Measurements from ENCODE around the gene NBAS. TPM values are rescaled to one million over a fixed set of nuclear protein-coding genes. Genes with fewer than 3 reads are reported as not detected.

NBAS gene
- total and polyA plus RNA-seq, 10 of the 15 experiments (the other 5 are each of a cell fraction or from before 2014, with no cell fraction given), result 4.3 to 32.7 (median 20.8) TPM

DNA sequence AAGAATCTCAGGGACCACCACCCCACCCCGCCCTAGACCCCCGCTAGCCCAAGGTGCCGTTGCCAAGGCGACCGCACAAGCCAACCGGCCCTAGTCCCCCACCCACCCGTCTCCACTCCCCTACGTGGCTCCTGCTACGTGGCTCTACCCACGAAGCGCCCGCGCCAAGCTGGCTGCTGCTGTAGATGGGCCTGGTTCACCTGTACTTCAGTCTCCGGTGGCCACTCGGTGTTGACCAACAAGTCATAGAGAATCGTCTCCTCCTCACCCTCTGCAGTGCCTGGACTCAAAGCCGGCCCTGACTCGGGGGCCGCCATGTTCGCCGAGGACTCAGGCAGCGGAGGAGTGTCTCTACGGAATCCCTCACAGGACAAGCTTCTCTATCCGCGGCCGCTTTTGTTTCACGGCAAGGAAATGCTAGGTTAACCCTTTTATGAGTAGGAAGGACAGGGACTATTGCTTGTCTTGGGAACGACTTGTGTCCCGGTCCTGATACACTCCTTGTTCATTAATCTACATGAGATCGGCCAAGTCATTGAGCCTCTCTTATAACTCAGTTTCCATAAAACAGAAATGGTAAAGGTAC is at the start of gene NBAS (continued):
- TF ChIP-seq SREBF2 (IDR thresholded peaks at IDR 0.05; ENCODE audit: low read length), result no peak
- no peak for TF ChIP-seq SMAD5 (IDR thresholded peaks at IDR 0.05; ENCODE audit: low read depth)
- TF ChIP-seq HDAC6 (IDR thresholded peaks at IDR 0.05; ENCODE audit: unreplicated experiment), result no peak
- no peak for TF ChIP-seq CBX3 (IDR thresholded peaks at IDR 0.05; ENCODE audit: borderline replicate concordance, low read depth)

DNA sequence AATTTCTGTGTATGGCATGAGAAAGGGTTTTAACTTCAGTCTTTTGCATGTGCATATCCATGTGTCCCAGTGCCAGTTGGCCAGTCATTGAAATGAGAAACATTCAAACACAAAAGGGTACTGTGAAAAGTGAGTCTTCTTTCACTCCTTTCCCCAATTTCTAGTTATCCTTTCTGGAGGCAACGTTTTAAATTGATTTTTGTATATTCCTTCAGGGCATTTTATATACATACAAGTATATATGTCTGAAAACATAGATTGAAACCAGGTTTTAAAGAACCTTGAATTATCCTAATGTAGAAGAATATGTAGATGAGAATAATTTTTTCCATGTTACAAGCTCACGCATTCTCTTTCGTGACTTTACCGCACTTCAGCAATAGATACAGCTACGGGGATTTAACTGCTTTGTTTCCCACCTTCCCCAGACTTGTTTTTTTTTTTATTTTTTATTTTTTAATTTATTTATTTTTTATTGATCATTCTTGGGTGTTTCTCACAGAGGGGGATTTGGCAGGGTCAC is 49.4 kb upstream of the NBAS start:
- Histone ChIP-seq H3K27ac (ENCODE audit: control insufficient read depth, insufficient read depth) (no peak overlapping the region), H2AFZ (ENCODE audit: control insufficient read depth, low read depth, low read length) (no peak overlapping the region), H3K36me3 (ENCODE audit: control insufficient read depth in 2 of 2, insufficient read depth in 2 of 2, low read length in 1 of 2) (peaks cover 4 to 7% of the 10 kb centered on the region in 2 experiments), H3K4me3 (no peak overlapping the region), H4K20me1 (ENCODE audit: control insufficient read depth, insufficient read depth) (no peaks in the 10 kb centered on the region), H3K9ac (ENCODE audit: control insufficient read depth, insufficient read depth, low read length) (no peak overlapping the region), H3K27me3 (replicated peaks in 1 of 2; ENCODE audit: control insufficient read depth in 2 of 2, insufficient read depth in 2 of 2, low read length in 1 of 2) (no peaks in the 10 kb centered on the region), H3K4me1 (ENCODE audit: control insufficient read depth, insufficient read depth, low read length) (no peaks in the 10 kb centered on the region), H3K4me2 (ENCODE audit: control insufficient read depth, insufficient read depth) (no peak overlapping the region), H3K9me3 (replicated peaks; ENCODE audit: control insufficient read depth, insufficient read depth, low read length) (no peaks in the 10 kb centered on the region), H3K79me2 (ENCODE audit: control insufficient read depth, insufficient read depth, low read length) (no peaks in the 10 kb centered on the region)
- WGBS (ENCODE audit: insufficient coverage, insufficient replicate concordance, low lambda C conversion rate, missing lambda C conversion rate), result 95% methylated on average over 5 of the region's 5 CpGs
- no peak for DNase-seq (ENCODE audit: low read depth, low spot score)
- SMC1A ChIA-PET (ENCODE audit: uncharacterized antibody, unreplicated experiment), result interaction anchor here (1.7 kb wide), 1 partner anchor 18 kb away, joined by 6 read pairs; no protein-coding TSS in a partner anchor
- TF ChIP-seq RBBP5 (conservative IDR thresholded peaks at IDR 0.05), result no peak
- no peak for TF ChIP-seq SUZ12 (IDR thresholded peaks at IDR 0.05; ENCODE audit: unreplicated experiment)
- TF ChIP-seq NR2F1 (conservative IDR thresholded peaks at IDR 0.05), result no peak
- TF ChIP-seq NBN (IDR thresholded peaks at IDR 0.05), result no peak
- TF ChIP-seq ASH2L (IDR thresholded peaks at IDR 0.05; ENCODE audit: borderline replicate concordance, low read depth), result no peak
- no peak for TF ChIP-seq POLR2A (IDR thresholded peaks at IDR 0.05; ENCODE audit: low read depth, low read length)
- no peak for TF ChIP-seq RFX5 (IDR thresholded peaks at IDR 0.05; ENCODE audit: low read depth, low read length)
- no peak for TF ChIP-seq PML (IDR thresholded peaks at IDR 0.05; ENCODE audit: low read length)
- no peak for TF ChIP-seq ZNF384 (IDR thresholded peaks at IDR 0.05; ENCODE audit: borderline replicate concordance, low read depth, low read length)
- CTCF ChIA-PET, result no interaction called here
- intact Hi-C loops (cut with micrococcal nuclease; ENCODE audit: unreplicated experiment), result no loop called here
- BruUV-seq (replicated peaks), result no TSS peak
- no peak for FAIRE-seq
- ATAC-seq, result no peak
- RAD21 ChIA-PET (ENCODE audit: unreplicated experiment), result no interaction called here
- POLR2A ChIA-PET, result no interaction called here
- in situ Hi-C loops (cut with MboI), result no loop called here

Measured in GM12878 (cell line).